HepG2 (cell line): ENCODE data around the gene CTSA. TPM values are rescaled to one million over a fixed set of nuclear protein-coding genes. Genes with fewer than 3 reads are reported as not detected.

Experiments used
- CHD4 ChIP-seq: fragments of 200-600 bp; sonication (generic); IDR thresholded peaks from 2 replicates; pipeline ENCODE4 v1.7.0; 2017; ENCODE audit warnings: mild to moderate bottlenecking, low read length, borderline replicate concordance
- ONECUT2 ChIP-seq: sonication (generic); formaldehyde crosslinking; IDR thresholded peaks from 2 replicates; pipeline ENCODE4 v1.4.0; 2020; ENCODE audit warnings: missing genetic modification reagents
- SAFB2 ChIP-seq: sonication (generic); formaldehyde crosslinking; IDR thresholded peaks from 2 replicates; pipeline ENCODE4 v1.5.1; 2020; ENCODE audit warnings: missing genetic modification reagents, low read depth, mild to moderate bottlenecking, borderline replicate concordance
- THYN1 ChIP-seq: sonication (generic); formaldehyde crosslinking; IDR thresholded peaks from 2 replicates; pipeline ENCODE4 v1.8.1; 2023; ENCODE audit warnings: low read depth, mild to moderate bottlenecking, moderate library complexity, missing genetic modification reagents, borderline replicate concordance
- ZNF10 ChIP-seq: sonication (generic); formaldehyde crosslinking; IDR thresholded peaks from 2 replicates; pipeline ENCODE4 v1.4.0; 2020; ENCODE audit warnings: mild to moderate bottlenecking, low read depth, missing genetic modification reagents, borderline replicate concordance
- ZNF510 ChIP-seq: sonication (generic); formaldehyde crosslinking; IDR thresholded peaks from 2 replicates; pipeline ENCODE4 v1.4.0; 2020; ENCODE audit warnings: low read depth, mild to moderate bottlenecking, missing genetic modification reagents
- ZNF570 ChIP-seq: sonication (generic); formaldehyde crosslinking; IDR thresholded peaks from 2 replicates; pipeline ENCODE4 v1.4.0; 2020; ENCODE audit warnings: mild to moderate bottlenecking, missing genetic modification reagents, borderline replicate concordance
- ZNF780A ChIP-seq: sonication (generic); formaldehyde crosslinking; IDR thresholded peaks from 2 replicates; pipeline ENCODE4 v1.8.0; 2022; ENCODE audit warnings: mild to moderate bottlenecking, missing genetic modification reagents, moderate library complexity
- polyA plus RNA-seq, 8 experiments: library from polyadenylated mRNA; depleted of rRNA in 3 of 8; stranded (reverse) in 7 of 8; unstranded in 1 of 8; fragments of >200 nt; fragmentation: Illumina TruSeq in 4 of 8; extraction: Trizol in 4 of 8; gene quantifications; 2 replicates each; pipeline versions ENCODE4 v1.2.1 to v1.2.3, GENCODE V29; 2011 to 2016; ENCODE audit warnings: low read depth in 4 of 8, missing spikeins in 1 of 8, mixed read lengths in 1 of 8; ENCODE audit not compliant: insufficient read depth in 1 of 8
- total RNA-seq, 5 experiments: library from RNA; depleted of rRNA; stranded (reverse); fragments of >200 nt; fragmentation: Illumina TruSeq; extraction: Trizol; gene quantifications; 2 replicates each; pipeline ENCODE4 v1.2.3, GENCODE V29; 2016; ENCODE audit warnings: low read depth in 1 of 5
- TF ChIP-seq, protein P1 (sequence below): sonication (generic); formaldehyde crosslinking; IDR thresholded peaks from 2 replicates; pipeline ENCODE4 v1.5.0; 2020; ENCODE audit warnings: mild to moderate bottlenecking, missing genetic modification reagents, moderate library complexity
- TF ChIP-seq, protein P2 (sequence below): sonication (generic); formaldehyde crosslinking; IDR thresholded peaks from 2 replicates; pipeline ENCODE4 v1.9.0; 2021; ENCODE audit warnings: mild to moderate bottlenecking, missing genetic modification reagents
- TF ChIP-seq, protein P3 (sequence below): sonication (generic); formaldehyde crosslinking; IDR thresholded peaks from 2 replicates; pipeline ENCODE4 v1.4.0; 2020; ENCODE audit warnings: mild to moderate bottlenecking, missing genetic modification reagents
- TF ChIP-seq, protein P4 (sequence below): IDR thresholded peaks from 2 replicates; pipeline ENCODE4 v1.6.1; 2016; ENCODE audit warnings: low read depth, borderline replicate concordance
- TF ChIP-seq, protein P5 (sequence below): sonication (generic); formaldehyde crosslinking; IDR thresholded peaks from 2 replicates; pipeline ENCODE4 v1.4.0; 2020; ENCODE audit warnings: low read depth, missing genetic modification reagents

Gene CTSA
- total and polyA plus RNA-seq, 2 of the 13 experiments (the other 11 are each of a cell fraction or from before 2014, with no cell fraction given) = 202 to 231 TPM

DNA sequence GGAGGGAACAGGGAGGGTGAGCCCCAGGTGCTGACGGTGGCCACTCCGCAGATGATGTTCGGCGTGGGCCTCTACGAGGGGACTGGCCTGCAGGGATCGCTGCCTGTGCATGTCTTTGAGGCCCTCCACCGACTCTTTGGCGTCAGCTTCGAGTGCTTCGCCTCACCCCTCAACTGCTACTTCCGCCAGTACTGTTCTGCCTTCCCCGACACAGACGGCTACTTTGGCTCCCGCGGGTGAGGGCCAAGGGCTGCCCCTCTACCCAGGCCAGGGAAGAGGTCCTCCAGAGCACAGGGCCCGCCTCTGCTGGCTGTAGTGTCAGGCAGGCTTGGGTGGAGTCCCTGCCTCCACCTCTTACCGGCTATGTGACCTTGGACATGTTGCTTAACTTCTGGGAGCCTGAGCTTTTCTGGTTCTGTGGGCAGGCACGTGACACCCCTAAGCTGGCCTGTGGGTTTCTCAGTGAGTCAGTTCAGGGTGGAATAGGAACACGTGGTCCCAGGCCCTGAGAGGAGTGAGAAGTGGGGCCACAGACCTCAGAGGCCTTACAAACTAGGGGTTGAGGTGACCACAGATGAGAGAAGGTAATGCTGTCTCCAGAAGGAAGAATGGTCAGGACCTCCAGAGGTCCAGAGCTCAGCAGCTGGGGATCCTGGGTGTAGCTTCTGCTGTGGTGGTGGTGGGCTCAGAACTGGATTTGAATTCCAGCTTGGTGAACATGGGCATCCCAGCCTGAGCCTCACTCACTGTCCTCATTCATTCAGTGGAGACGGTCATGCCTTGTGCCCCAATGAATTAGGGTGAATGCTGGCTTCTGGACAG lies 55.2 kb downstream of the CTSA start (continued):
- TF ChIP-seq, protein P1, sequence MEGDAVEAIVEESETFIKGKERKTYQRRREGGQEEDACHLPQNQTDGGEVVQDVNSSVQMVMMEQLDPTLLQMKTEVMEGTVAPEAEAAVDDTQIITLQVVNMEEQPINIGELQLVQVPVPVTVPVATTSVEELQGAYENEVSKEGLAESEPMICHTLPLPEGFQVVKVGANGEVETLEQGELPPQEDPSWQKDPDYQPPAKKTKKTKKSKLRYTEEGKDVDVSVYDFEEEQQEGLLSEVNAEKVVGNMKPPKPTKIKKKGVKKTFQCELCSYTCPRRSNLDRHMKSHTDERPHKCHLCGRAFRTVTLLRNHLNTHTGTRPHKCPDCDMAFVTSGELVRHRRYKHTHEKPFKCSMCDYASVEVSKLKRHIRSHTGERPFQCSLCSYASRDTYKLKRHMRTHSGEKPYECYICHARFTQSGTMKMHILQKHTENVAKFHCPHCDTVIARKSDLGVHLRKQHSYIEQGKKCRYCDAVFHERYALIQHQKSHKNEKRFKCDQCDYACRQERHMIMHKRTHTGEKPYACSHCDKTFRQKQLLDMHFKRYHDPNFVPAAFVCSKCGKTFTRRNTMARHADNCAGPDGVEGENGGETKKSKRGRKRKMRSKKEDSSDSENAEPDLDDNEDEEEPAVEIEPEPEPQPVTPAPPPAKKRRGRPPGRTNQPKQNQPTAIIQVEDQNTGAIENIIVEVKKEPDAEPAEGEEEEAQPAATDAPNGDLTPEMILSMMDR (CRISPR knock-in tag) = peak; percentile 46
- 0 out of 2 replicates have a peak, but pooled peaks have one; percentile 50 for TF ChIP-seq ZNF570 (CRISPR knock-in tag)
- TF ChIP-seq, protein P2, sequence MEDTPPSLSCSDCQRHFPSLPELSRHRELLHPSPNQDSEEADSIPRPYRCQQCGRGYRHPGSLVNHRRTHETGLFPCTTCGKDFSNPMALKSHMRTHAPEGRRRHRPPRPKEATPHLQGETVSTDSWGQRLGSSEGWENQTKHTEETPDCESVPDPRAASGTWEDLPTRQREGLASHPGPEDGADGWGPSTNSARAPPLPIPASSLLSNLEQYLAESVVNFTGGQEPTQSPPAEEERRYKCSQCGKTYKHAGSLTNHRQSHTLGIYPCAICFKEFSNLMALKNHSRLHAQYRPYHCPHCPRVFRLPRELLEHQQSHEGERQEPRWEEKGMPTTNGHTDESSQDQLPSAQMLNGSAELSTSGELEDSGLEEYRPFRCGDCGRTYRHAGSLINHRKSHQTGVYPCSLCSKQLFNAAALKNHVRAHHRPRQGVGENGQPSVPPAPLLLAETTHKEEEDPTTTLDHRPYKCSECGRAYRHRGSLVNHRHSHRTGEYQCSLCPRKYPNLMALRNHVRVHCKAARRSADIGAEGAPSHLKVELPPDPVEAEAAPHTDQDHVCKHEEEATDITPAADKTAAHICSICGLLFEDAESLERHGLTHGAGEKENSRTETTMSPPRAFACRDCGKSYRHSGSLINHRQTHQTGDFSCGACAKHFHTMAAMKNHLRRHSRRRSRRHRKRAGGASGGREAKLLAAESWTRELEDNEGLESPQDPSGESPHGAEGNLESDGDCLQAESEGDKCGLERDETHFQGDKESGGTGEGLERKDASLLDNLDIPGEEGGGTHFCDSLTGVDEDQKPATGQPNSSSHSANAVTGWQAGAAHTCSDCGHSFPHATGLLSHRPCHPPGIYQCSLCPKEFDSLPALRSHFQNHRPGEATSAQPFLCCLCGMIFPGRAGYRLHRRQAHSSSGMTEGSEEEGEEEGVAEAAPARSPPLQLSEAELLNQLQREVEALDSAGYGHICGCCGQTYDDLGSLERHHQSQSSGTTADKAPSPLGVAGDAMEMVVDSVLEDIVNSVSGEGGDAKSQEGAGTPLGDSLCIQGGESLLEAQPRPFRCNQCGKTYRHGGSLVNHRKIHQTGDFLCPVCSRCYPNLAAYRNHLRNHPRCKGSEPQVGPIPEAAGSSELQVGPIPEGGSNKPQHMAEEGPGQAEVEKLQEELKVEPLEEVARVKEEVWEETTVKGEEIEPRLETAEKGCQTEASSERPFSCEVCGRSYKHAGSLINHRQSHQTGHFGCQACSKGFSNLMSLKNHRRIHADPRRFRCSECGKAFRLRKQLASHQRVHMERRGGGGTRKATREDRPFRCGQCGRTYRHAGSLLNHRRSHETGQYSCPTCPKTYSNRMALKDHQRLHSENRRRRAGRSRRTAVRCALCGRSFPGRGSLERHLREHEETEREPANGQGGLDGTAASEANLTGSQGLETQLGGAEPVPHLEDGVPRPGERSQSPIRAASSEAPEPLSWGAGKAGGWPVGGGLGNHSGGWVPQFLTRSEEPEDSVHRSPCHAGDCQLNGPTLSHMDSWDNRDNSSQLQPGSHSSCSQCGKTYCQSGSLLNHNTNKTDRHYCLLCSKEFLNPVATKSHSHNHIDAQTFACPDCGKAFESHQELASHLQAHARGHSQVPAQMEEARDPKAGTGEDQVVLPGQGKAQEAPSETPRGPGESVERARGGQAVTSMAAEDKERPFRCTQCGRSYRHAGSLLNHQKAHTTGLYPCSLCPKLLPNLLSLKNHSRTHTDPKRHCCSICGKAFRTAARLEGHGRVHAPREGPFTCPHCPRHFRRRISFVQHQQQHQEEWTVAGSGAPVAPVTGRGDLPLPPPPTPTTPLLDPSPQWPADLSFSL = no peak
- TF ChIP-seq ZNF510 (CRISPR knock-in tag) = peak; percentile 53; the same call in 1 of the 2 replicates
- 0 out of 2 replicates have a peak, but pooled peaks have one; percentile 46 for TF ChIP-seq ONECUT2
- no peak for TF ChIP-seq THYN1 (CRISPR knock-in tag)
- TF ChIP-seq, protein P3, sequence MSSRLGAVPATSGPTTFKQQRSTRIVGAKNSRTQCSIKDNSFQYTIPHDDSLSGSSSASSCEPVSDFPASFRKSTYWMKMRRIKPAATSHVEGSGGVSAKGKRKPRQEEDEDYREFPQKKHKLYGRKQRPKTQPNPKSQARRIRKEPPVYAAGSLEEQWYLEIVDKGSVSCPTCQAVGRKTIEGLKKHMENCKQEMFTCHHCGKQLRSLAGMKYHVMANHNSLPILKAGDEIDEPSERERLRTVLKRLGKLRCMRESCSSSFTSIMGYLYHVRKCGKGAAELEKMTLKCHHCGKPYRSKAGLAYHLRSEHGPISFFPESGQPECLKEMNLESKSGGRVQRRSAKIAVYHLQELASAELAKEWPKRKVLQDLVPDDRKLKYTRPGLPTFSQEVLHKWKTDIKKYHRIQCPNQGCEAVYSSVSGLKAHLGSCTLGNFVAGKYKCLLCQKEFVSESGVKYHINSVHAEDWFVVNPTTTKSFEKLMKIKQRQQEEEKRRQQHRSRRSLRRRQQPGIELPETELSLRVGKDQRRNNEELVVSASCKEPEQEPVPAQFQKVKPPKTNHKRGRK (CRISPR knock-in tag) = no peak
- TF ChIP-seq, protein P4, sequence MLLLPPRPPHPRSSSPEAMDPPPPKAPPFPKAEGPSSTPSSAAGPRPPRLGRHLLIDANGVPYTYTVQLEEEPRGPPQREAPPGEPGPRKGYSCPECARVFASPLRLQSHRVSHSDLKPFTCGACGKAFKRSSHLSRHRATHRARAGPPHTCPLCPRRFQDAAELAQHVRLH (CRISPR knock-in tag) = peak; percentile 99
- TF ChIP-seq ZNF780A (CRISPR knock-in tag) = no peak
- peak; percentile 58; the same call in 1 of the 2 replicates for TF ChIP-seq CHD4
- no peak for TF ChIP-seq ZNF10
- TF ChIP-seq, protein P5, sequence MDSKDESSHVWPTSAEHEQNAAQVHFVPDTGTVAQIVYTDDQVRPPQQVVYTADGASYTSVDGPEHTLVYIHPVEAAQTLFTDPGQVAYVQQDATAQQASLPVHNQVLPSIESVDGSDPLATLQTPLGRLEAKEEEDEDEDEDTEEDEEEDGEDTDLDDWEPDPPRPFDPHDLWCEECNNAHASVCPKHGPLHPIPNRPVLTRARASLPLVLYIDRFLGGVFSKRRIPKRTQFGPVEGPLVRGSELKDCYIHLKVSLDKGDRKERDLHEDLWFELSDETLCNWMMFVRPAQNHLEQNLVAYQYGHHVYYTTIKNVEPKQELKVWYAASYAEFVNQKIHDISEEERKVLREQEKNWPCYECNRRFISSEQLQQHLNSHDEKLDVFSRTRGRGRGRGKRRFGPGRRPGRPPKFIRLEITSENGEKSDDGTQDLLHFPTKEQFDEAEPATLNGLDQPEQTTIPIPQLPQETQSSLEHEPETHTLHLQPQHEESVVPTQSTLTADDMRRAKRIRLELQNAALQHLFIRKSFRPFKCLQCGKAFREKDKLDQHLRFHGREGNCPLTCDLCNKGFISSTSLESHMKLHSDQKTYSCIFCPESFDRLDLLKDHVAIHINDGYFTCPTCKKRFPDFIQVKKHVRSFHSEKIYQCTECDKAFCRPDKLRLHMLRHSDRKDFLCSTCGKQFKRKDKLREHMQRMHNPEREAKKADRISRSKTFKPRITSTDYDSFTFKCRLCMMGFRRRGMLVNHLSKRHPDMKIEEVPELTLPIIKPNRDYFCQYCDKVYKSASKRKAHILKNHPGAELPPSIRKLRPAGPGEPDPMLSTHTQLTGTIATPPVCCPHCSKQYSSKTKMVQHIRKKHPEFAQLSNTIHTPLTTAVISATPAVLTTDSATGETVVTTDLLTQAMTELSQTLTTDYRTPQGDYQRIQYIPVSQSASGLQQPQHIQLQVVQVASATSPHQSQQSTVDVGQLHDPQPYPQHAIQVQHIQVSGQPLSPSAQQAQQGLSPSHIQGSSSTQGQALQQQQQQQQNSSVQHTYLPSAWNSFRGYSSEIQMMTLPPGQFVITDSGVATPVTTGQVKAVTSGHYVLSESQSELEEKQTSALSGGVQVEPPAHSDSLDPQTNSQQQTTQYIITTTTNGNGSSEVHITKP (CRISPR knock-in tag) = peak; percentile 90
- TF ChIP-seq SAFB2 = no peak; the same call in 1 of the 2 replicates
